ENCODE results near the gene ATP11A.
"Not testable (repeated sequence)": the region's sequence is repeated elsewhere in the genome, so short reads cannot be mapped to it uniquely, and the experiment has no call there.

ATP11A gene

GRCh38 chr13:112674412-112675365, 15.1 kb upstream of the ATP11A start:
- no peaks in the 10 kb centered on the region for H3K36me3 ChIP-seq (ENCODE audit: low read depth)
- no peak for TF ChIP-seq CTCF (IDR thresholded peaks at IDR 0.05; ENCODE audit: poor library complexity, severe bottlenecking)
- no peak for DNase-seq (ENCODE audit: low spot score)
- ATAC-seq (ENCODE audit: low read depth): no peak
- H3K4me3 ChIP-seq (ENCODE audit: severe bottlenecking): no peak overlapping the region
- no peaks in the 10 kb centered on the region for H3K9me3 ChIP-seq (ENCODE audit: severe bottlenecking)
- H3K27me3 ChIP-seq (ENCODE audit: insufficient read depth, poor library complexity, severe bottlenecking): peaks cover 2% of the 10 kb centered on the region
- no peaks in the 10 kb centered on the region for H3K4me1 ChIP-seq (ENCODE audit: insufficient read depth, poor library complexity, severe bottlenecking)
- H3K27ac ChIP-seq (ENCODE audit: poor library complexity, severe bottlenecking): no peak overlapping the region

- Histone ChIP-seq H3K36me3 (ENCODE audit: low read depth) (no peaks in the 10 kb centered on the region), H3K4me3 (ENCODE audit: severe bottlenecking) (no peak overlapping the region), H3K27ac (ENCODE audit: poor library complexity, severe bottlenecking) (no peak overlapping the region), H3K9me3 (ENCODE audit: severe bottlenecking) (no peaks in the 10 kb centered on the region), H3K27me3 (ENCODE audit: insufficient read depth, poor library complexity, severe bottlenecking) (peaks cover 2% of the 10 kb centered on the region), H3K4me1 (ENCODE audit: insufficient read depth, poor library complexity, severe bottlenecking) (no peaks in the 10 kb centered on the region)
- DNase-seq (ENCODE audit: low spot score) (no peak), ATAC-seq (ENCODE audit: low read depth) (no peak)
- TF ChIP-seq CTCF (IDR thresholded peaks at IDR 0.05; ENCODE audit: poor library complexity, severe bottlenecking): no peak
These were observed 14.5 kb upstream of the ATP11A start for GRCh38 chr13:112675366-112675756.

GRCh38 chr13:112677421-112677962, 12.3 kb upstream of the ATP11A start:
- H3K27me3 ChIP-seq (ENCODE audit: insufficient read depth, poor library complexity, severe bottlenecking); H3K36me3 ChIP-seq (ENCODE audit: low read depth); H3K4me3 ChIP-seq (ENCODE audit: severe bottlenecking); DNase-seq (ENCODE audit: low spot score); H3K27ac ChIP-seq (ENCODE audit: poor library complexity, severe bottlenecking); ATAC-seq (ENCODE audit: low read depth); H3K4me1 ChIP-seq (ENCODE audit: insufficient read depth, poor library complexity, severe bottlenecking); H3K9me3 ChIP-seq (ENCODE audit: severe bottlenecking): not testable (repeated sequence)

- H3K36me3 ChIP-seq (ENCODE audit: low read depth): no peaks in the 10 kb centered on the region
- no peak for DNase-seq (ENCODE audit: low spot score)
- H3K4me3 ChIP-seq (ENCODE audit: severe bottlenecking): no peak overlapping the region
- no peaks in the 10 kb centered on the region for H3K4me1 ChIP-seq (ENCODE audit: insufficient read depth, poor library complexity, severe bottlenecking)
- H3K27ac ChIP-seq (ENCODE audit: poor library complexity, severe bottlenecking): no peak overlapping the region
- ATAC-seq (ENCODE audit: low read depth): no peak
- no peak for TF ChIP-seq CTCF (IDR thresholded peaks at IDR 0.05; ENCODE audit: poor library complexity, severe bottlenecking)
- no peaks in the 10 kb centered on the region for H3K9me3 ChIP-seq (ENCODE audit: severe bottlenecking)
- H3K27me3 ChIP-seq (ENCODE audit: insufficient read depth, poor library complexity, severe bottlenecking): peaks cover 2% of the 10 kb centered on the region
These were observed 10.5 kb upstream of the ATP11A start for GRCh38 chr13:112679381-112679780.

- Histone ChIP-seq H3K4me1 (ENCODE audit: insufficient read depth, poor library complexity, severe bottlenecking) (no peaks in the 10 kb centered on the region), H3K36me3 (ENCODE audit: low read depth) (no peaks in the 10 kb centered on the region), H3K9me3 (ENCODE audit: severe bottlenecking) (no peaks in the 10 kb centered on the region), H3K27ac (ENCODE audit: poor library complexity, severe bottlenecking) (no peak overlapping the region), H3K4me3 (ENCODE audit: severe bottlenecking) (no peak overlapping the region), H3K27me3 (ENCODE audit: insufficient read depth, poor library complexity, severe bottlenecking) (peaks cover 2% of the 10 kb centered on the region)
- ATAC-seq (ENCODE audit: low read depth) (no peak), DNase-seq (ENCODE audit: low spot score) (no peak)
- no peak for TF ChIP-seq CTCF (IDR thresholded peaks at IDR 0.05; ENCODE audit: poor library complexity, severe bottlenecking)
These were observed 9.7 kb upstream of the ATP11A start for GRCh38 chr13:112679932-112680677.

All from RWPE2 (cell line).